Measurements from ENCODE around the gene DHRSX.

GRCh38 chrX:2439613-2440012, 61.2 kb downstream of the DHRSX start:
- TF ChIP-seq, protein P1, sequence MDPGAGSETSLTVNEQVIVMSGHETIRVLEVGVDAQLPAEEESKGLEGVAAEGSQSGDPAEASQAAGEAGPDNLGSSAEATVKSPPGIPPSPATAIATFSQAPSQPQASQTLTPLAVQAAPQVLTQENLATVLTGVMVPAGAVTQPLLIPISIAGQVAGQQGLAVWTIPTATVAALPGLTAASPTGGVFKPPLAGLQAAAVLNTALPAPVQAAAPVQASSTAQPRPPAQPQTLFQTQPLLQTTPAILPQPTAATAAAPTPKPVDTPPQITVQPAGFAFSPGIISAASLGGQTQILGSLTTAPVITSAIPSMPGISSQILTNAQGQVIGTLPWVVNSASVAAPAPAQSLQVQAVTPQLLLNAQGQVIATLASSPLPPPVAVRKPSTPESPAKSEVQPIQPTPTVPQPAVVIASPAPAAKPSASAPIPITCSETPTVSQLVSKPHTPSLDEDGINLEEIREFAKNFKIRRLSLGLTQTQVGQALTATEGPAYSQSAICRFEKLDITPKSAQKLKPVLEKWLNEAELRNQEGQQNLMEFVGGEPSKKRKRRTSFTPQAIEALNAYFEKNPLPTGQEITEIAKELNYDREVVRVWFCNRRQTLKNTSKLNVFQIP (CRISPR knock-in tag; IDR thresholded peaks at IDR 0.05; ENCODE audit: borderline replicate concordance, low read depth): no peak
- TF ChIP-seq TOX (CRISPR knock-in tag; IDR thresholded peaks at IDR 0.05; ENCODE audit: borderline replicate concordance) (no peak), CSDC2 (CRISPR knock-in tag; IDR thresholded peaks at IDR 0.05) (no peak), RARB (CRISPR knock-in tag; IDR thresholded peaks at IDR 0.05) (no peak)
- TF ChIP-seq, protein P2, sequence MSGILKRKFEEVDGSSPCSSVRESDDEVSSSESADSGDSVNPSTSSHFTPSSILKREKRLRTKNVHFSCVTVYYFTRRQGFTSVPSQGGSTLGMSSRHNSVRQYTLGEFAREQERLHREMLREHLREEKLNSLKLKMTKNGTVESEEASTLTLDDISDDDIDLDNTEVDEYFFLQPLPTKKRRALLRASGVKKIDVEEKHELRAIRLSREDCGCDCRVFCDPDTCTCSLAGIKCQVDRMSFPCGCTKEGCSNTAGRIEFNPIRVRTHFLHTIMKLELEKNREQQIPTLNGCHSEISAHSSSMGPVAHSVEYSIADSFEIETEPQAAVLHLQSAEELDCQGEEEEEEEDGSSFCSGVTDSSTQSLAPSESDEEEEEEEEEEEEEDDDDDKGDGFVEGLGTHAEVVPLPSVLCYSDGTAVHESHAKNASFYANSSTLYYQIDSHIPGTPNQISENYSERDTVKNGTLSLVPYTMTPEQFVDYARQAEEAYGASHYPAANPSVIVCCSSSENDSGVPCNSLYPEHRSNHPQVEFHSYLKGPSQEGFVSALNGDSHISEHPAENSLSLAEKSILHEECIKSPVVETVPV (CRISPR knock-in tag; IDR thresholded peaks at IDR 0.05): no peak

Measured in SK-N-SH treated with all-trans-retinoic acid at 6 μM for 48 hours (cell line).